ENCODE measurements around the gene LIAS. TPM values are rescaled to one million over a fixed set of nuclear protein-coding genes. Genes with fewer than 3 reads are reported as not detected.
A peak's percentile ranks its signal among the peaks of the same experiment; 100 is the strongest.
"Not testable (repeated sequence)": the region's sequence is repeated elsewhere in the genome, so short reads cannot be mapped to it uniquely, and the experiment has no call there.

LIAS gene
- total and polyA plus RNA-seq, 4 donors = 8.6 to 26.7 (median 12.5) TPM

GRCh38 chr4:39498727-39499020 lies 39.8 kb downstream of the LIAS start:
- Histone ChIP-seq H3K4me1 (ENCODE audit: control insufficient read depth in 5 of 5, insufficient read depth in 5 of 5, low read length in 5 of 5) (no peaks in the 10 kb centered on the region), H3K9me3 (ENCODE audit: control insufficient read depth in 4 of 4, insufficient read depth in 3 of 4, low read length in 3 of 4) (no peaks in the 10 kb centered on the region), H3K9ac (ENCODE audit: insufficient read depth in 1 of 2, low read length in 2 of 2) (no peak overlapping the region), H3K27me3 (ENCODE audit: control insufficient read depth in 3 of 3, insufficient read depth in 3 of 3, low read length in 2 of 3) (no peaks in the 10 kb centered on the region), H3K4me3 (no peak overlapping the region), H3K27ac (ENCODE audit: low read depth in 1 of 2, low read length in 1 of 2) (no peak overlapping the region), H3K36me3 (ENCODE audit: control insufficient read depth in 4 of 4, insufficient read depth in 4 of 4, low read length in 4 of 4) (peaks cover 12 to 26% (median 15%) of the 10 kb centered on the region in 4 donors)
- TF ChIP-seq CTCF (IDR thresholded peaks at IDR 0.05; ENCODE audit: control extremely low read depth, extremely low read depth) = no peak
- DNase-seq (no peak), ATAC-seq (ENCODE audit: insufficient read depth, low FRiP score) (no peak)

GRCh38 chr4:39502019-39502663 lies 43.3 kb downstream of the LIAS start:
- no peaks in the 10 kb centered on the region for H3K27me3 ChIP-seq (ENCODE audit: control insufficient read depth in 3 of 3, insufficient read depth in 3 of 3, low read length in 2 of 3)
- H3K9ac ChIP-seq (ENCODE audit: insufficient read depth in 1 of 2, low read length in 2 of 2) = no peak overlapping the region
- TF ChIP-seq CTCF (IDR thresholded peaks at IDR 0.05; ENCODE audit: control extremely low read depth, extremely low read depth) = no peak
- no peaks in the 10 kb centered on the region for H3K9me3 ChIP-seq (ENCODE audit: control insufficient read depth in 4 of 4, insufficient read depth in 3 of 4, low read length in 3 of 4)
- no peaks in the 10 kb centered on the region for H3K4me1 ChIP-seq (ENCODE audit: control insufficient read depth in 5 of 5, insufficient read depth in 5 of 5, low read length in 5 of 5)
- H3K36me3 ChIP-seq (ENCODE audit: control insufficient read depth in 4 of 4, insufficient read depth in 4 of 4, low read length in 4 of 4) = peaks cover 20 to 56% (median 35%) of the 10 kb centered on the region in 4 donors
- H3K4me3 ChIP-seq = no peak overlapping the region
- DNase-seq = no peak
- no peak for ATAC-seq (ENCODE audit: insufficient read depth, low FRiP score)
- H3K27ac ChIP-seq (ENCODE audit: low read depth in 1 of 2, low read length in 1 of 2) = peak overlapping the region in 1 of 2 donors; percentile 9

- not testable (repeated sequence) for H3K9me3 ChIP-seq (ENCODE audit: control insufficient read depth in 4 of 4, insufficient read depth in 3 of 4, low read length in 3 of 4); DNase-seq; H3K4me3 ChIP-seq; ATAC-seq (ENCODE audit: insufficient read depth, low FRiP score); H3K27me3 ChIP-seq (ENCODE audit: control insufficient read depth in 3 of 3, insufficient read depth in 3 of 3, low read length in 2 of 3); H3K27ac ChIP-seq (ENCODE audit: low read depth in 1 of 2, low read length in 1 of 2); H3K9ac ChIP-seq (ENCODE audit: insufficient read depth in 1 of 2, low read length in 2 of 2); H3K4me1 ChIP-seq (ENCODE audit: control insufficient read depth in 5 of 5, insufficient read depth in 5 of 5, low read length in 5 of 5)
- H3K36me3 ChIP-seq (ENCODE audit: control insufficient read depth in 4 of 4, insufficient read depth in 4 of 4, low read length in 4 of 4) = peaks cover 25 to 58% (median 39%) of the 10 kb centered on the region in 4 donors
- WGBS, 2 donors = 93 to 95% methylated on average over 4 of the region's 4 CpGs
Observed at GRCh38 chr4:39502664-39503035, 43.8 kb downstream of the LIAS start.

- Histone ChIP-seq H3K9me3 (ENCODE audit: control insufficient read depth in 4 of 4, insufficient read depth in 3 of 4, low read length in 3 of 4) (no peaks in the 10 kb centered on the region), H3K4me3 (no peak overlapping the region), H3K27ac (ENCODE audit: low read depth in 1 of 2, low read length in 1 of 2) (no peak overlapping the region), H3K27me3 (ENCODE audit: control insufficient read depth in 3 of 3, insufficient read depth in 3 of 3, low read length in 2 of 3) (no peaks in the 10 kb centered on the region), H3K4me1 (ENCODE audit: control insufficient read depth in 5 of 5, insufficient read depth in 5 of 5, low read length in 5 of 5) (no peaks in the 10 kb centered on the region), H3K9ac (ENCODE audit: insufficient read depth in 1 of 2, low read length in 2 of 2) (no peak overlapping the region), H3K36me3 (ENCODE audit: control insufficient read depth in 4 of 4, insufficient read depth in 4 of 4, low read length in 4 of 4) (peaks cover 31 to 64% (median 48%) of the 10 kb centered on the region in 4 donors)
- 95 to 96% methylated on average over 2 of the region's 2 CpGs for whole genome bisulfite sequencing, 2 donors
- TF ChIP-seq CTCF (IDR thresholded peaks at IDR 0.05; ENCODE audit: control extremely low read depth, extremely low read depth) = no peak
- ATAC-seq (ENCODE audit: insufficient read depth, low FRiP score) (no peak), DNase-seq (no peak)
Observed at GRCh38 chr4:39504538-39504937, 45.7 kb downstream of the LIAS start.

All from lung (tissue), 12 donors.